ENCODE data around the gene GTF2A2. TPM values are rescaled to one million over a fixed set of nuclear protein-coding genes. Genes with fewer than 3 reads are reported as not detected.

Gene GTF2A2
- total RNA-seq, 1 donor from 2014 or later, result 36.8 TPM

- Histone ChIP-seq H3K4me3 (no peak overlapping the region), H3K27me3 (no peaks in the 10 kb centered on the region), H3K9me3 (no peaks in the 10 kb centered on the region), H3K27ac (no peak overlapping the region), H3K36me3 (peaks cover 0 to 20% of the 10 kb centered on the region in 2 donors), H3K4me1 (peaks cover 56% of the 10 kb centered on the region)
- no peak for DNase-seq (ENCODE audit: extremely low spot score in 2 of 2)
- no peak for TF ChIP-seq CTCF (IDR thresholded peaks at IDR 0.05)
- intact Hi-C loops (cut with DNase I), result no loop called here
These were observed 28.5 kb upstream of the GTF2A2 start for GRCh38 chr15:59685737-59686297.

- DNase-seq (ENCODE audit: extremely low spot score in 2 of 2), result no peak
- Histone ChIP-seq H3K4me3 (no peak overlapping the region), H3K36me3 (peaks cover 0 to 63% of the 10 kb centered on the region in 2 donors), H3K4me1 (peaks cover 24% of the 10 kb centered on the region), H3K27me3 (no peaks in the 10 kb centered on the region), H3K27ac (no peak overlapping the region), H3K9me3 (no peaks in the 10 kb centered on the region)
- TF ChIP-seq POLR2AphosphoS5 (IDR thresholded peaks at IDR 0.05; ENCODE audit: insufficient read depth in 1 of 2, low read depth in 1 of 2) (no peak), CTCF (IDR thresholded peaks at IDR 0.05) (no peak), POLR2A (IDR thresholded peaks at IDR 0.05) (no peak)
- intact Hi-C loops (cut with DNase I), result no loop called here
These were observed 23.6 kb upstream of the GTF2A2 start for GRCh38 chr15:59680870-59681269.

GRCh38 chr15:59680346-59680745 lies 23.0 kb upstream of the GTF2A2 start:
- Histone ChIP-seq H3K36me3 (peaks cover 0 to 67% of the 10 kb centered on the region in 2 donors), H3K9me3 (no peaks in the 10 kb centered on the region), H3K4me1 (peaks cover 20% of the 10 kb centered on the region), H3K27ac (no peak overlapping the region), H3K4me3 (no peak overlapping the region), H3K27me3 (no peaks in the 10 kb centered on the region)
- intact Hi-C loops (cut with DNase I), result no loop called here
- no peak for TF ChIP-seq POLR2A (IDR thresholded peaks at IDR 0.05)
- TF ChIP-seq POLR2AphosphoS5 (IDR thresholded peaks at IDR 0.05; ENCODE audit: insufficient read depth in 1 of 2, low read depth in 1 of 2), result no peak
- no peak for DNase-seq (ENCODE audit: extremely low spot score in 2 of 2)

GRCh38 chr15:59678620-59679019 lies 21.3 kb upstream of the GTF2A2 start:
- no peak for TF ChIP-seq CTCF (IDR thresholded peaks at IDR 0.05)
- no peak for TF ChIP-seq POLR2AphosphoS5 (IDR thresholded peaks at IDR 0.05; ENCODE audit: insufficient read depth in 1 of 2, low read depth in 1 of 2)
- TF ChIP-seq POLR2A (IDR thresholded peaks at IDR 0.05), result no peak
- peaks cover 0 to 84% of the 10 kb centered on the region in 2 donors for H3K36me3 ChIP-seq
- no peaks in the 10 kb centered on the region for H3K27me3 ChIP-seq
- H3K4me3 ChIP-seq, result no peak overlapping the region
- DNase-seq (ENCODE audit: extremely low spot score in 2 of 2), result no peak
- H3K4me1 ChIP-seq, result peaks cover 3% of the 10 kb centered on the region
- H3K9me3 ChIP-seq, result no peaks in the 10 kb centered on the region
- no peak overlapping the region for H3K27ac ChIP-seq
- intact Hi-C loops (cut with DNase I), result no loop called here

GRCh38 chr15:59678172-59678571 lies 20.9 kb upstream of the GTF2A2 start:
- no peak overlapping the region for H3K4me3 ChIP-seq

More at GRCh38 chr15:59678172-59678571, 20.9 kb upstream of the GTF2A2 start:
- no peaks in the 10 kb centered on the region for H3K27me3 ChIP-seq
- no peaks in the 10 kb centered on the region for H3K9me3 ChIP-seq
- TF ChIP-seq POLR2A (IDR thresholded peaks at IDR 0.05) (no peak), POLR2AphosphoS5 (IDR thresholded peaks at IDR 0.05; ENCODE audit: insufficient read depth in 1 of 2, low read depth in 1 of 2) (no peak), CTCF (IDR thresholded peaks at IDR 0.05) (no peak)
- H3K36me3 ChIP-seq, result peaks cover 0 to 89% of the 10 kb centered on the region in 2 donors
- H3K27ac ChIP-seq, result no peak overlapping the region
- intact Hi-C loops (cut with DNase I), result no loop called here
- no peaks in the 10 kb centered on the region for H3K4me1 ChIP-seq
- no peak for DNase-seq (ENCODE audit: extremely low spot score in 2 of 2)
